OCI-LY3 (cell line): ENCODE measurements around the gene IBTK.

Experiments used
- H2AFZ ChIP-seq: fragments of 200-600, 300-600 bp; shearing (Covaris generic); 2 replicates; pipeline ENCODE4 v1.6.0; 2014; ENCODE audit warnings: antibody characterized with exemption, low read depth, low read length
- H3K27ac ChIP-seq: fragments of 200-600, 300-600 bp; sonication (generic); 2 replicates; pipeline ENCODE4 v1.5.1; 2014; ENCODE audit warnings: mild to moderate bottlenecking, low read length, moderate library complexity, mixed read lengths
- H3K27me3 ChIP-seq: fragments of 200-600, 300-600 bp; sonication (generic); 2 replicates; pipeline ENCODE4 v1.6.1; 2014; ENCODE audit warnings: low read depth, low read length, mixed read lengths
- H3K36me3 ChIP-seq: fragments of 200-600, 300-600 bp; sonication (generic); replicated peaks from 2 replicates; pipeline ENCODE3; 2014; ENCODE audit warnings: low read depth, low read length, mixed read lengths
- H3K4me1 ChIP-seq: fragments of 300-600, 200-600 bp; sonication (generic); 2 replicates; pipeline ENCODE4 v1.6.1; 2014; ENCODE audit warnings: low read length, mixed read lengths
- H3K4me2 ChIP-seq: fragments of 200-600, 300-600 bp; sonication (generic); 2 replicates; pipeline ENCODE4 v1.6.1; 2014; ENCODE audit warnings: low read length, mixed read lengths
- H3K4me3 ChIP-seq: fragments of 300-600, 200-600 bp; sonication (generic); 2 replicates; pipeline ENCODE4 v1.5.1; 2014; ENCODE audit warnings: antibody characterized with exemption, mild to moderate bottlenecking, low read length, moderate library complexity
- H3K79me2 ChIP-seq: fragments of 300-600, 200-600 bp; shearing (Covaris generic); 2 replicates; pipeline ENCODE4 v1.6.1; 2014; ENCODE audit warnings: mild to moderate bottlenecking, low read length, mixed read lengths
- H3K9ac ChIP-seq: fragments of 300-600, 200-600 bp; shearing (Covaris generic); 2 replicates; pipeline ENCODE4 v1.6.0; 2014; ENCODE audit warnings: mild to moderate bottlenecking, low read length, moderate library complexity
- H3K9me3 ChIP-seq: fragments of 200-600, 300-600 bp; shearing (Covaris generic); 2 replicates; pipeline ENCODE4 v1.6.1; 2014; ENCODE audit warnings: low read length, mixed read lengths; ENCODE audit not compliant: insufficient read depth
- H4K20me1 ChIP-seq: fragments of 200-600, 300-600 bp; sonication (generic); 2 replicates; pipeline ENCODE4 v1.6.1; 2016; ENCODE audit warnings: low read length, mixed read lengths; ENCODE audit not compliant: insufficient read depth
- EZH2phosphoT487 ChIP-seq: fragments of 200-600 bp; shearing (Covaris generic); IDR thresholded peaks from 2 replicates; pipeline ENCODE4 v1.6.1; 2018; ENCODE audit warnings: antibody characterized with exemption, mixed run types, low read depth
- TF ChIP-seq, protein P1 (sequence below): fragments of 200-600, 300-600 bp; sonication (generic); IDR thresholded peaks from 2 replicates; pipeline ENCODE4 v1.5.1; 2014; ENCODE audit warnings: antibody characterized with exemption, low read length, low read depth

Gene IBTK

GRCh38 chr6:82123632-82124031 lies 123.9 kb downstream of the IBTK start:
- Histone ChIP-seq H3K4me1 (peaks cover 8% of the 10 kb centered on the region), H3K27ac (no peak overlapping the region), H3K36me3 (no peaks in the 10 kb centered on the region), H3K4me2 (no peak overlapping the region), H2AFZ (no peak overlapping the region), H4K20me1 (no peaks in the 10 kb centered on the region), H3K4me3 (no peak overlapping the region), H3K9me3 (no peaks in the 10 kb centered on the region), H3K79me2 (no peaks in the 10 kb centered on the region), H3K9ac (no peak overlapping the region), H3K27me3 (no peaks in the 10 kb centered on the region)
- TF ChIP-seq, protein P1, sequence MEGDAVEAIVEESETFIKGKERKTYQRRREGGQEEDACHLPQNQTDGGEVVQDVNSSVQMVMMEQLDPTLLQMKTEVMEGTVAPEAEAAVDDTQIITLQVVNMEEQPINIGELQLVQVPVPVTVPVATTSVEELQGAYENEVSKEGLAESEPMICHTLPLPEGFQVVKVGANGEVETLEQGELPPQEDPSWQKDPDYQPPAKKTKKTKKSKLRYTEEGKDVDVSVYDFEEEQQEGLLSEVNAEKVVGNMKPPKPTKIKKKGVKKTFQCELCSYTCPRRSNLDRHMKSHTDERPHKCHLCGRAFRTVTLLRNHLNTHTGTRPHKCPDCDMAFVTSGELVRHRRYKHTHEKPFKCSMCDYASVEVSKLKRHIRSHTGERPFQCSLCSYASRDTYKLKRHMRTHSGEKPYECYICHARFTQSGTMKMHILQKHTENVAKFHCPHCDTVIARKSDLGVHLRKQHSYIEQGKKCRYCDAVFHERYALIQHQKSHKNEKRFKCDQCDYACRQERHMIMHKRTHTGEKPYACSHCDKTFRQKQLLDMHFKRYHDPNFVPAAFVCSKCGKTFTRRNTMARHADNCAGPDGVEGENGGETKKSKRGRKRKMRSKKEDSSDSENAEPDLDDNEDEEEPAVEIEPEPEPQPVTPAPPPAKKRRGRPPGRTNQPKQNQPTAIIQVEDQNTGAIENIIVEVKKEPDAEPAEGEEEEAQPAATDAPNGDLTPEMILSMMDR: no peak
- no peak for TF ChIP-seq EZH2phosphoT487
